GM18951 (cell line): Measurements from ENCODE around the gene NELL1.

Experiments
- POLR2A ChIP-seq: IDR thresholded peaks from 4 replicates; pipeline ENCODE4 v1.6.1; 2011; ENCODE audit warnings: mild to moderate bottlenecking; ENCODE audit not compliant: insufficient read length, insufficient read depth; ENCODE audit errors: extremely low read depth
- in situ Hi-C: fragments of 300-500 bp; cut with MboI; formaldehyde crosslinking; loops from one replicate; pipeline ENCODE4 v1.12.0; 2022; ENCODE audit warnings: low sequenced_read_pairs, mixed read lengths, inconsistent platforms; ENCODE audit not compliant: unreplicated experiment

NELL1 gene

GRCh38 chr11:21160140-21160539 lies 490.8 kb downstream of the NELL1 start:
- no peak for TF ChIP-seq POLR2A
- in situ Hi-C loops, result no loop called here

DNA sequence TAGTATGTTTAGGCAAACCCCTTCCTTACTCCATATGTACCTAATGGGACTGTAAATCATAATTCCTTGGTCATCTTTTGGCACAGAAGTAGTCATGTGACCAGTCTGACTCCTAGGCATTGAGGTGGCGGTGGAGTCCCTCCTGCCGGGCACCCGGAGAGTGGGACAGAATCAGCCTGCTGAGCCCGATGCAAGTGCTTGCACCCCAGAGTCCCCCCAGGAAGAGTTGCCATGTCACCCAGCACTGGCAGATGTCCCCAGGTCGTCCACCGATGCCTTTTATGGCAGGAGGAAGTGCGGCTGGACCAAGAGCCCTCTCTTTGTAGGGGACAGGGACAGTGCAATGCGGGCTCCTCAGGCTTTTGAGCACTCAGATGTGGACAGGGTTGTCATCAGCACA lies 500.3 kb downstream of the NELL1 start:
- in situ Hi-C loops, result no loop called here
- no peak for TF ChIP-seq POLR2A

- in situ Hi-C loops, result no loop called here
- no peak for TF ChIP-seq POLR2A
These were observed 504.1 kb downstream of the NELL1 start for GRCh38 chr11:21173476-21173875.

DNA sequence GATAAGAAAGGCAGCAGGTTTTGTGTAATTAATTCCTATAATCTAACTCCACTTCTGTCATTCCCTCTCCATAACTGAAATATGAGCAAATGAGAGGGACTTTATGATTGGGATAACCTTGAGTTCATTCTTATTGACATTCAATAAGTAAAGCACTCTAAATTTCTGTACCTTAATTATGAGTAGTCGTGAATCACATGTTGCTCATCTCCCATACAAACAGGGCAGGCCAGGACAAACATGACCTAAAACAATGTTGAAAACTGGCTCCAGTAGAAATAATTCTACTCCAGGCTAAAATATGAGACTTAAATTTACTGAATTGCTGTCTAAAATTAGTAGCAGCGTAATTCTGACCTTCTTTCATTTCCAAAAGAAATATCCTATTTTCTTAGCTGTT lies 505.4 kb downstream of the NELL1 start:
- TF ChIP-seq POLR2A, result no peak
- in situ Hi-C loops, result no loop called here

DNA sequence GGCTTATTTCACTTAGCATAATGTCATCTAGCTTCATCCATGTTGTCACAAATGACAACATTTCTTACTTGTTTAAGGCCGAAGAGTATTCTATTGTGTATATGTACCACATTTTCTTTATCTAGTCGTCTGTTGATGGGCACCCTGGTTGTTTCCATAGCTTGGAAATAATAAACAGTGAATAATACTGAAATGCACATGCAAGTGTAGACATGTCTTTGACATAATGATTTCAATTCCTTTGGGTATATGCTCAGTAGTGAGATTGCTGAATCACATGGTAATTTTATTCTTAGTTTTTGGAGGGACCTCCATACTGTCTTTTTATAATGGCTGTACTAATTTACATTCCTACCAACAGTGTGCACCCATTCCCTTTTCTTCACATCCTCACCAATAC lies 508.0 kb downstream of the NELL1 start:
- TF ChIP-seq POLR2A, result no peak
- in situ Hi-C loops, result no loop called here

DNA sequence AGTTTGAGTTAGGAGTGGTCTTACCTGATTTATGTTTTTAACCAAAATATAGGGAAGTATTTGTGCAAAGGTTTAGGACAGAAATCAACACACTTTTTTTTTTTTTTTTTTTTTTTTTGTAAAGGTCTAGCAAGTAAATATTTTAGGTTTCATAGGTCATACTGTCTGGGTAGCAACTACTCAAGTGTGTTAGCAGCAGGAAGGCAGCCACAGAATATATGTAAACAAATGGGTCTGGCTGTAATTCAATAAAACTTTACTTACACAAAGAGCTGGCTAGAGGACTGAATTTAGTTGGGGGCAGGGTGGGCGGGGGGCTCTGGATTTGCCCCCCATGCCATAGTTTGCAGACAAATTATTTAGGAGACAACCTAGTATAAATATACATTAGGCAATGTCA lies 510.4 kb downstream of the NELL1 start:
- in situ Hi-C loops, result no loop called here
- TF ChIP-seq POLR2A, result no peak

DNA sequence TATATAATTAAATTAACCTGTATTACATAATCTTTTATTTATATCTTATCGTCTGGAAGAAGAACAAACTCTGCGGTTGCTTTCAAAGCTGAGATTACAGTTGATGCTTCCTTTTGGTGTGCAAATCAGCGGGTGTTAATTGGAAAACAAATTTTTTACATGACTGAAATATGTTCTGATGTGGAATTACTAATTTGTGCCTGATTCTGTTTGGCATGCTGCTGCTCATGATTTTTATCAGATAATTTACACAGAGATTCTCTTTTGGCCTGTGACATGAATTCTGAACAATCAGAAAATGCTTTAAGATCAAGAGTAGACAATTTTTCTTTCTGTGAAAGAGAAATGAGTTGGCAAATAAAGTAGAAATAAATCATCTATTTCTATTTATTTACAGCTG lies 510.8 kb downstream of the NELL1 start:
- no peak for TF ChIP-seq POLR2A

GRCh38 chr11:21185959-21186358 lies 516.6 kb downstream of the NELL1 start:
- no peak for TF ChIP-seq POLR2A
- in situ Hi-C loops, result no loop called here

More for the DNA sequence above, 510.8 kb downstream of the NELL1 start:
- in situ Hi-C loops, result no loop called here

DNA sequence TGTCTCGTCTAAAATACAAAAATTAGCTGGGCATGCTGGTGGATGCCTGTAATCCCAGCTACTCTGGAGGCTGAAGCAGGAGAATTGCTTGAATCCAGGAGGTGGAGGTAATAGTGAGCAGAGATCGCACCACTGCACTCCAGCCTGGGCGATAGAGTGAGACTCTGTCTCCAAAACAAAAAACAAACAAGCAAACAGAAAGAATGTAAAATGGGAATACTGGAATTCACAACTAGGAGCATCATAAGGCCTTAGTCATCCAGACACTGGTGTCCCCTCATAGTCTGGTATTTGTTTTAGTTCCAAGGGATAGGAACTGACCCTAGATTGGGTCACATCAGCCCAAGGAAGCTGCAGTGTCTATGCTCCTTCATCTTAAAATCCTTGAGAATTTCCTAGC lies 520.8 kb downstream of the NELL1 start:
- in situ Hi-C loops, result no loop called here
- no peak for TF ChIP-seq POLR2A

GRCh38 chr11:21195995-21196394 lies 526.6 kb downstream of the NELL1 start:
- in situ Hi-C loops, result no loop called here
- no peak for TF ChIP-seq POLR2A

DNA sequence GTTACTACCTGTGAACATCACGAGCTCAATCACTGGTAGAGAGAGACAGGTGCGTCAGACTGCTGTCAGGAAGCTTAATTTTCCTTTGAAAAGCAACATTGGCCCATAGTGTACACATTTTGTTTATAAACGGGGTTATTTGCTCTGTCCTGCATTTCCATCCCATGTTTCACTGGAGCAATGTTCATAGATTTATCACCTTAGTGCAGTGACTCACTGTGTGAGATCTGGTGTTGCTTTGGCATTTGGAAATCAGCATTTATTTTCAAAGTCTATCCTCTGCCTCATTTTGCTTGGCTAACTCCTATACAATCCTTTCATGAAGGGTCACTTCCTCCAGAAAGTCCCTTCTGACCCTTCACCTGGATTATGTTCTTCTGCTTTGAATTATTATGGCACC lies 529.1 kb downstream of the NELL1 start:
- in situ Hi-C loops, result no loop called here
- no peak for TF ChIP-seq POLR2A

- TF ChIP-seq POLR2A, result no peak
- in situ Hi-C loops, result no loop called here
These were observed 535.8 kb downstream of the NELL1 start for GRCh38 chr11:21205205-21205604.

DNA sequence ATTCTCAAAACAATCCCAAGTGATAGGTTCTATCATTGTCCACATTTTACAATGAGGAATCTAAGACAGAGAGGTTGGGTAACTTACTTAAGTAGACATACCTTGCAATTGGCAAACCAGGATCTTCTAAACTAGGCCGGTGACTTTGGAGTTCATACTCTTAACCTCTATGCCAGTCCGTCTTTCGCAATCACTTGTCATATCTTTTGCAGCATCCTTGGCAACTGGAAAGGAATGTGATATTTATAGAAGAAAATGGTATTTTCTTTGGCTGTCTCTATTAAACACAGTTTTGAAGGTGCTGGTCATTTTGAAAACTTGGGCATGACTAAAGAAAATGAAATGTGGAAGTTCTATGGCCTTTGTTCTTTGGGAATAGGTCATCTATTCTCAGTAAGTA lies 556.5 kb downstream of the NELL1 start:
- in situ Hi-C loops, result no loop called here
- no peak for TF ChIP-seq POLR2A

- TF ChIP-seq POLR2A, result no peak
- in situ Hi-C loops, result no loop called here
These were observed 559.8 kb downstream of the NELL1 start for GRCh38 chr11:21229224-21229623.

DNA sequence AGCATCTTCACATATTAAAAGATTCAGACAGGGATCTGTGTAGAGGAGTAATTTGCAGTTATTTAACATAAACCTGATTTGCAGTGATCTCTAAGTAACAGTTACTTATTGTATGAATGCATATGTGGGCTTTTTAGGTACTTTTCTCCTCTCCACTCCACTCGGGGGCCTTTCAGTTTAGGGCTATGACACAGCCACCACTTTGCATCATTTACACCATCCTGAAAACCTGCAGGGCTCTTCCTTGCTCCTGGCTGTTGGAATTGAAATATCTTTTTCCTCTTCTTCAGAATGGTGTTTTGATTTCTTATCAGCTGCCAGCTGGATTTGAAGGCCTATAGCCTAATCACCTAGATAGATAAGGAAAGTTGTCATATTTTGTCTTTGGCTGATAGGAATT lies 580.8 kb downstream of the NELL1 start:
- in situ Hi-C loops, result no loop called here
- TF ChIP-seq POLR2A, result no peak

DNA sequence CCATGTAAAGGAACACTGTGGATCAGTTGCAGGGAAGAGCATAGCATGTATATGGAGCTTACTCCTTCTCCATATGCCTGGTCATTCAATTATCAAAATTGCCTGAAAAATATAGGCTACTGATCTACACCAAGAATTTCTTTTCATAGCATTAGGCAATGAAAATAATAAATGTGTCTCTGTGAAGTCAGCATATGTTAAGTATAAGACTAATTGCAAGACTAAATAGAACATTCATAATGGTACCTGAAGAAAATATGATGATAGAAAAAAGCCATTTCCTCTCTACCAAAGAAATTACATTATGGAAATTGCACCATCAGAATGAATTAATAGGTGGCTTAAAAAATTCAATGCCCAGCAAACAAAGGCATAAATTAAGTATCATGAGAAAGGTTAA lies 584.7 kb downstream of the NELL1 start:
- no peak for TF ChIP-seq POLR2A
- in situ Hi-C loops, result no loop called here

DNA sequence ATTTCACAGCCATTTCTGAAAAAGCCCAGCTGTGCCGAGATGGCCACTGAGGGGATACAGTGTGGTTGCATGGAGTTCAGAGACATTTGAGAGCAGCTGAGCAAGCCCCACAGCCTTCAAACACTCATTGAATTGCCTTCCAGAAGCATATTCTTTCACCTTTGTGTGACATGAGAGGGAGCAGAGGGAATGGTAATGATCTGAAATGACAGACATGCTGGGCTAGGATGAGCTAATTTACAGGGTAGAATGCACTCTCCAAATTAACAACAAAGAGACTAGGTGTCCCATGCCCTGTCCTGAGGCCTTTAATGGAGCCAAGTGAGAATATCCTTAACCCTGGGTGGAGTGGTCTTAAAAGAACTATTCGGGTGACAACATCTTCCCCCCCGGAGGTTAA lies 585.4 kb downstream of the NELL1 start:
- TF ChIP-seq POLR2A, result no peak
- in situ Hi-C loops, result no loop called here
